ENCODE data around the gene UGGT2. TPM values are rescaled to one million over a fixed set of nuclear protein-coding genes. Genes with fewer than 3 reads are reported as not detected.

The UGGT2 gene
- total RNA-seq, 4 donors from 2014 or later, result 8.7 to 21.5 (median 13.6) TPM

- no peak for DNase-seq (ENCODE audit: low spot score in 2 of 2)
- 76 to 88% methylated on average over 3 of the region's 3 CpGs for WGBS, 2 donors
- TF ChIP-seq POLR2A (IDR thresholded peaks at IDR 0.05), result no peak
- intact Hi-C loops (cut with DNase I; ENCODE audit: low total_unique reads), result no loop called here
- H3K4me3 ChIP-seq (ENCODE audit: low read depth, poor library complexity, severe bottlenecking), result no peak overlapping the region
These were observed 171.1 kb downstream of the UGGT2 start for GRCh38 chr13:95882121-95882520.

GRCh38 chr13:95880331-95880730 is 172.9 kb downstream of the UGGT2 start:
- intact Hi-C loops (cut with DNase I; ENCODE audit: low total_unique reads), result no loop called here
- TF ChIP-seq, protein P1, sequence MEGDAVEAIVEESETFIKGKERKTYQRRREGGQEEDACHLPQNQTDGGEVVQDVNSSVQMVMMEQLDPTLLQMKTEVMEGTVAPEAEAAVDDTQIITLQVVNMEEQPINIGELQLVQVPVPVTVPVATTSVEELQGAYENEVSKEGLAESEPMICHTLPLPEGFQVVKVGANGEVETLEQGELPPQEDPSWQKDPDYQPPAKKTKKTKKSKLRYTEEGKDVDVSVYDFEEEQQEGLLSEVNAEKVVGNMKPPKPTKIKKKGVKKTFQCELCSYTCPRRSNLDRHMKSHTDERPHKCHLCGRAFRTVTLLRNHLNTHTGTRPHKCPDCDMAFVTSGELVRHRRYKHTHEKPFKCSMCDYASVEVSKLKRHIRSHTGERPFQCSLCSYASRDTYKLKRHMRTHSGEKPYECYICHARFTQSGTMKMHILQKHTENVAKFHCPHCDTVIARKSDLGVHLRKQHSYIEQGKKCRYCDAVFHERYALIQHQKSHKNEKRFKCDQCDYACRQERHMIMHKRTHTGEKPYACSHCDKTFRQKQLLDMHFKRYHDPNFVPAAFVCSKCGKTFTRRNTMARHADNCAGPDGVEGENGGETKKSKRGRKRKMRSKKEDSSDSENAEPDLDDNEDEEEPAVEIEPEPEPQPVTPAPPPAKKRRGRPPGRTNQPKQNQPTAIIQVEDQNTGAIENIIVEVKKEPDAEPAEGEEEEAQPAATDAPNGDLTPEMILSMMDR (IDR thresholded peaks at IDR 0.05), result no peak
- TF ChIP-seq POLR2A (IDR thresholded peaks at IDR 0.05), result no peak
- DNase-seq (ENCODE audit: low spot score in 2 of 2), result no peak
- 87 to 92% methylated on average over 1 of the region's 1 CpG for WGBS, 2 donors
- no peak overlapping the region for H3K4me3 ChIP-seq (ENCODE audit: low read depth, poor library complexity, severe bottlenecking)

DNA sequence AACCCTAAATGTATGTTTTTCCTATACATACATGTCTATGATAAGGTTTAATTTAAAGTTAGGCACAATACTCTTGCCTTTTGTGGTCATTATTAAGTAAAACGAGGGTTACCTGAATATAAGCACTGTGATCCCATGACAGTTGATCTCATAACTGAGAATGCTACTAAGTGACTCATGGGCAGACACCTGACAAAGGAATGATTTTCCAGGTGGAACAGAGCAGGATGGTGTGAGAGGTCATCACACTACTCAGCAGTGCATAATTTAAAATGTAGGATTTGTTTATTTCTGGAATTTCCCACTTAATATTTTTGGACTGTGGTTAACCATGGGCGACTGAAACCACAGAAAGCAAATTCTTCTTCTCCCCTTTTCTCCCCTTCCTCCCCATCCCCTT is 178.9 kb downstream of the UGGT2 start:
- DNase-seq (ENCODE audit: low spot score in 2 of 2), result no peak
- H3K4me3 ChIP-seq (ENCODE audit: low read depth, poor library complexity, severe bottlenecking), result no peak overlapping the region
- intact Hi-C loops (cut with DNase I; ENCODE audit: low total_unique reads), result no loop called here
- WGBS, 2 donors, result 82 to 91% methylated on average over 2 of the region's 2 CpGs
- TF ChIP-seq POLR2A (IDR thresholded peaks at IDR 0.05), result no peak

DNA sequence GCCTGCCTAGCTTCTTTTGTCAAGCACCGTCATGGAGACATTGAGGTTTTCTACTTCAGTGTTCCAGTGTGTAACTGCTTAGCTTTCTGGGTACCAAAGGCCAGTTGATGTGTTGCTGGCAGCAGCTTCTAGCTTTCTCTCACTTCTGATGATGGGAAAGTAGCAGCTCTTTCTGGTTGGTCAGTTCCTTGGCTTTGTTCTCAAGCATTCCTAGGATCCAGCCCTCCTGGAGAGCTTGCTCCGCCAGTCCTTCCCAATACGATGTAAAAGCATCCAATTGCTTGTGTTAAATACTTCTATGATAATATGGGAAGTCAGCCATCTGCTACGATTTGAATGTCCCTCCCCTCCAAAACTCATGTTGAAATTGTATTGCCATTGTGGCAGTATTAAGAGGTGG is 182.8 kb downstream of the UGGT2 start:
- 88 to 91% methylated on average over 4 of the region's 4 CpGs for WGBS, 2 donors
- TF ChIP-seq POLR2A (IDR thresholded peaks at IDR 0.05), result no peak
- TF ChIP-seq, protein P1 (IDR thresholded peaks at IDR 0.05), result no peak
- H3K4me3 ChIP-seq (ENCODE audit: low read depth, poor library complexity, severe bottlenecking), result no peak overlapping the region
- no peak for DNase-seq (ENCODE audit: low spot score in 2 of 2)
- intact Hi-C loops (cut with DNase I; ENCODE audit: low total_unique reads), result no loop called here

DNA sequence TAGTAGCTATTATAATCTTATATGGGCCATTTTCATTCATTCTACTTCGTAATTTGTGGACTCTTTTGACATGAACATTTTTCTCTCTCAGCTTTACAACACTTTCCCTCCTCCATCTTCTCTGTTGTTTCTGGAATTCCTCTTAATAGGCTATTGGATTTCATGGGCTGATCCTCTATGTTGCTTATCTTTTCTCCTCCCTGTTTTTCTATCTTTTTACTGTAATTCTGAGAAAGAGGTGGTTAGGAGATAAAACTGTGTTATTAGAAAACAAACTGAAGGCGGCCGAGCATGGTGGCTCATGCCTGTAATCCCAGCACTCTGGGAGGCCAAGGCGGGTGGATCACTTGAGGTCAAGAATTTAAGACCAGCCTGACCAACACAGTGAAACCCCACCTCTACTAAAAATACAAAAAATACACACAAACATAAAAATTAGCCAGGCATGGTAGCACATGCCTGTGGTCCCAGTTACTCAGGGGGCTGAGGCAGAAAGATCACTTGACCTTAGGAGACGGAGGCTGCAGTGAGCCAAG is 188.1 kb downstream of the UGGT2 start:
- WGBS, 2 donors, result 93 to 99% methylated on average over 5 of the region's 5 CpGs
- DNase-seq (ENCODE audit: low spot score in 2 of 2), result no peak
- TF ChIP-seq POLR2A (IDR thresholded peaks at IDR 0.05), result no peak
- TF ChIP-seq, protein P1 (IDR thresholded peaks at IDR 0.05), result no peak
- H3K4me3 ChIP-seq (ENCODE audit: low read depth, poor library complexity, severe bottlenecking), result no peak overlapping the region
- intact Hi-C loops (cut with DNase I; ENCODE audit: low total_unique reads), result no loop called here

- no peak for DNase-seq (ENCODE audit: low spot score in 2 of 2)
- intact Hi-C loops (cut with DNase I; ENCODE audit: low total_unique reads), result no loop called here
- no peak overlapping the region for H3K4me3 ChIP-seq (ENCODE audit: low read depth, poor library complexity, severe bottlenecking)
- no peak for TF ChIP-seq POLR2A (IDR thresholded peaks at IDR 0.05)
- TF ChIP-seq, protein P1 (IDR thresholded peaks at IDR 0.05), result no peak
These were observed 190.8 kb downstream of the UGGT2 start for GRCh38 chr13:95862408-95862807.

- intact Hi-C loops (cut with DNase I; ENCODE audit: low total_unique reads), result no loop called here
- 90 to 93% methylated on average over 2 of the region's 2 CpGs for WGBS, 2 donors
- DNase-seq (ENCODE audit: low spot score in 2 of 2), result no peak
- TF ChIP-seq, protein P1 (IDR thresholded peaks at IDR 0.05), result no peak
- no peak for TF ChIP-seq POLR2A (IDR thresholded peaks at IDR 0.05)
- no peak overlapping the region for H3K4me3 ChIP-seq (ENCODE audit: low read depth, poor library complexity, severe bottlenecking)
These were observed 191.9 kb downstream of the UGGT2 start for GRCh38 chr13:95861296-95861695.

Data from lower leg skin (tissue), 4 donors.